Keratinocyte (primary cell): Measurements from ENCODE around the gene PPP1R37. TPM values are rescaled to one million over a fixed set of nuclear protein-coding genes. Genes with fewer than 3 reads are reported as not detected.

Experiments used
- DNase-seq: peaks from one replicate; pipeline ENCODE4 v3.0.0-alpha.2; 2011; ENCODE audit warnings: low read depth, missing footprints, low spot score
- FAIRE-seq: peaks from 2 replicates; lab custom pipeline; 2011; peaks lifted over from hg19 to GRCh38; lab: Jason Lieb, UNC
- H2AFZ ChIP-seq: 2 replicates; pipeline ENCODE4 v1.6.0; 2012; ENCODE audit warnings: low read length, control low read depth, inconsistent platforms; ENCODE audit not compliant: control insufficient read depth
- H3K27ac ChIP-seq: 2 replicates; pipeline ENCODE4 v1.5.1; 2011; ENCODE audit warnings: low read length; ENCODE audit not compliant: control insufficient read depth, insufficient read depth
- H3K27me3 ChIP-seq: 3 replicates; pipeline ENCODE4 v1.6.0; 2011; ENCODE audit warnings: low read length; ENCODE audit not compliant: control insufficient read depth, insufficient read depth; ENCODE audit errors: extremely low read depth
- H3K36me3 ChIP-seq, 2 experiments: 2 replicates in 1 of 2; 3 replicates in 1 of 2; pipeline ENCODE4 v1.5.1; 2011; ENCODE audit warnings: low read length in 2 of 2, mild to moderate bottlenecking in 1 of 2; ENCODE audit not compliant: control insufficient read depth in 2 of 2, insufficient read depth in 2 of 2; ENCODE audit errors: extremely low read depth in 1 of 2
- H3K4me1 ChIP-seq: 3 replicates; pipeline ENCODE4 v1.5.1; 2011; ENCODE audit warnings: low read length; ENCODE audit not compliant: control insufficient read depth, insufficient read depth; ENCODE audit errors: extremely low read depth
- H3K4me2 ChIP-seq: 3 replicates; pipeline ENCODE4 v1.6.0; 2011; ENCODE audit warnings: low read depth, low read length; ENCODE audit not compliant: control insufficient read depth, insufficient read depth; ENCODE audit errors: extremely low read depth
- H3K4me3 ChIP-seq, 3 experiments: fragments of 200-600 bp in 1 of 3; sonication (generic) in 1 of 3; 2 replicates in 2 of 3; 3 replicates in 1 of 3; pipeline ENCODE4 v1.5.1; 2011 to 2016; ENCODE audit warnings: low read length in 3 of 3, mild to moderate bottlenecking in 3 of 3, control low read depth in 2 of 3, inconsistent platforms in 1 of 3, low read depth in 1 of 3, mixed read lengths in 1 of 3, mixed run types in 1 of 3, moderate library complexity in 1 of 3; ENCODE audit not compliant: control insufficient read depth in 2 of 3, insufficient read depth in 2 of 3; ENCODE audit errors: extremely low read depth in 1 of 3
- H3K79me2 ChIP-seq: 2 replicates; pipeline ENCODE4 v1.6.0; 2012; ENCODE audit warnings: low read length; ENCODE audit not compliant: control insufficient read depth, insufficient read depth
- H3K9ac ChIP-seq: 3 replicates; pipeline ENCODE4 v1.6.0; 2011; ENCODE audit warnings: low read length; ENCODE audit not compliant: control insufficient read depth, insufficient read depth; ENCODE audit errors: extremely low read depth
- H3K9me1 ChIP-seq: 3 replicates; pipeline ENCODE4 v1.6.0; 2011; ENCODE audit warnings: low read length; ENCODE audit not compliant: control insufficient read depth, insufficient read depth; ENCODE audit errors: extremely low read depth
- H3K9me3 ChIP-seq: 2 replicates; pipeline ENCODE4 v1.5.1; 2012; ENCODE audit warnings: low read depth, low read length; ENCODE audit not compliant: control insufficient read depth
- H4K20me1 ChIP-seq: 3 replicates; pipeline ENCODE4 v1.6.0; 2011; ENCODE audit warnings: low read length; ENCODE audit not compliant: control insufficient read depth, insufficient read depth; ENCODE audit errors: extremely low read depth
- EZH2 ChIP-seq: IDR thresholded peaks from one replicate; pipeline ENCODE4 v1.6.1; 2012; ENCODE audit warnings: inconsistent platforms, mild to moderate bottlenecking, low read length, moderate library complexity
- dilution Hi-C: fragments of 300-500 bp; cut with MboI; formaldehyde crosslinking; loops from one replicate; pipeline ENCODE4 v1.7.0; 2020; ENCODE audit warnings: low sequenced_read_pairs; ENCODE audit not compliant: extremely low pct_ligation_motif_present
- polyA plus RNA-seq, 5 experiments: library from polyadenylated mRNA; depleted of rRNA in 3 of 5; stranded (reverse) in 3 of 5; stranded (forward) in 1 of 5; unstranded in 1 of 5; fragments of >200 nt; gene quantifications; 1 replicate in 1 of 5; 2 replicates in 3 of 5; 3 replicates in 1 of 5; pipeline versions ENCODE4 v1.2.1 to v1.2.3, GENCODE V29; 2011 to 2012; ENCODE audit warnings: missing spikeins in 2 of 5, low read depth in 1 of 5, low replicate concordance in 1 of 5
- TF ChIP-seq, protein P1 (sequence below), 3 experiments: IDR thresholded peaks in 1 of 3; conservative IDR thresholded peaks in 1 of 3; optimal IDR thresholded peaks in 1 of 3; 2 replicates in 2 of 3; 3 replicates in 1 of 3; pipeline versions ENCODE3 to v1.5.1; 2011; ENCODE audit warnings: low read length in 3 of 3, mild to moderate bottlenecking in 3 of 3, moderate library complexity in 2 of 3, control low read depth in 1 of 3, inconsistent platforms in 1 of 3; ENCODE audit not compliant: insufficient read depth in 2 of 3; ENCODE audit errors: extremely low read depth in 1 of 3

Gene PPP1R37
- polyA plus RNA-seq, 1 donor (not counting 4 experiments of a cell fraction or from before 2014, with no cell fraction given): 8.6 TPM

DNA sequence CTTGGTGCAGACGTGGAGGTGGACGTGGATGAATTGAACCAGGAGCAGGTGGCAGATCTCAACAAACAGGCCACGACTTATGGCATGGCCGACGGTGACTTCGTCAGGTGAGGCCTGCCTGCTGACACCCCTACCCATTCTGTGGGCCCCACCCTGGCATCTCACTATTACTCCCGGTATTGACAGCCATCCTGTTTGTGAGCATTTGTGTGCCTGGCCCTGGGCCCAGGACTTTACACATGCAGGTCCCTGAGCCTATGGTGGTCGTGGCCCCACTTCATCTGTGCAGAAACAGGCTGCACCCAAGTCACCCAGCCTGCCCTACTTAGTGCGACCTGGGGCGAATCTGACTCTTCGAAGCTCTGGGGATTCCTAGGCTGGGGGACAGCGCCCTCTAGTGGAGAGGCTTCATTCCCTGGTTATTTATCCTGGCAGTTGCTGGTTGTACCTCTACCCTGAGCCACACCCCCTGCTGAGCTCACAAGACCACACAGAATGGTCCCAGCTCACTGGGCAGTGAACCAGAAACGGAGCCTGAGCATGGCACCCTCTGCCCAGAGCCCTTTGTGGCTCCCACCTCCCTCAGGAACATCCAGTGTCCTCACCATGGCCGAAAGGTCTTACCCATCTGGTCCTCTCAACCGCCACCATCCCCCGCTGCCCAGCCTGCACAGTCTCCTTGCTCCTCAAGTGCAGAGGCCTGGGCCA lies 33.6 kb upstream of the PPP1R37 start:
- H3K9me1 ChIP-seq: no peaks in the 10 kb centered on the region
- no peak overlapping the region for H3K27ac ChIP-seq
- TF ChIP-seq, protein P1, sequence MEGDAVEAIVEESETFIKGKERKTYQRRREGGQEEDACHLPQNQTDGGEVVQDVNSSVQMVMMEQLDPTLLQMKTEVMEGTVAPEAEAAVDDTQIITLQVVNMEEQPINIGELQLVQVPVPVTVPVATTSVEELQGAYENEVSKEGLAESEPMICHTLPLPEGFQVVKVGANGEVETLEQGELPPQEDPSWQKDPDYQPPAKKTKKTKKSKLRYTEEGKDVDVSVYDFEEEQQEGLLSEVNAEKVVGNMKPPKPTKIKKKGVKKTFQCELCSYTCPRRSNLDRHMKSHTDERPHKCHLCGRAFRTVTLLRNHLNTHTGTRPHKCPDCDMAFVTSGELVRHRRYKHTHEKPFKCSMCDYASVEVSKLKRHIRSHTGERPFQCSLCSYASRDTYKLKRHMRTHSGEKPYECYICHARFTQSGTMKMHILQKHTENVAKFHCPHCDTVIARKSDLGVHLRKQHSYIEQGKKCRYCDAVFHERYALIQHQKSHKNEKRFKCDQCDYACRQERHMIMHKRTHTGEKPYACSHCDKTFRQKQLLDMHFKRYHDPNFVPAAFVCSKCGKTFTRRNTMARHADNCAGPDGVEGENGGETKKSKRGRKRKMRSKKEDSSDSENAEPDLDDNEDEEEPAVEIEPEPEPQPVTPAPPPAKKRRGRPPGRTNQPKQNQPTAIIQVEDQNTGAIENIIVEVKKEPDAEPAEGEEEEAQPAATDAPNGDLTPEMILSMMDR (optimal IDR thresholded peaks at IDR 0.05 in 1 of 3, IDR thresholded peaks at IDR 0.05 in 1 of 3, conservative IDR thresholded peaks at IDR 0.05 in 1 of 3; ENCODE audit: extremely low read depth in 1 of 3, insufficient read depth in 2 of 3, low read length in 3 of 3): peak; percentile 90 to 96 (median 93)
- TF ChIP-seq EZH2: no peak
- H2AFZ ChIP-seq: no peak overlapping the region
- H3K27me3 ChIP-seq: no peaks in the 10 kb centered on the region
- no peaks in the 10 kb centered on the region for H3K79me2 ChIP-seq
- H4K20me1 ChIP-seq: peaks cover 11% of the 10 kb centered on the region
- FAIRE-seq (peak; percentile 85), DNase-seq (no peak)
- no peaks in the 10 kb centered on the region for H3K4me1 ChIP-seq
- no peak overlapping the region for H3K9ac ChIP-seq
- dilution Hi-C loops: no loop called here
- peaks cover 48 to 49% of the 10 kb centered on the region in 2 experiments for H3K36me3 ChIP-seq
- no peak overlapping the region for H3K4me2 ChIP-seq
- no peak overlapping the region for H3K4me3 ChIP-seq
- H3K9me3 ChIP-seq: no peaks in the 10 kb centered on the region

DNA sequence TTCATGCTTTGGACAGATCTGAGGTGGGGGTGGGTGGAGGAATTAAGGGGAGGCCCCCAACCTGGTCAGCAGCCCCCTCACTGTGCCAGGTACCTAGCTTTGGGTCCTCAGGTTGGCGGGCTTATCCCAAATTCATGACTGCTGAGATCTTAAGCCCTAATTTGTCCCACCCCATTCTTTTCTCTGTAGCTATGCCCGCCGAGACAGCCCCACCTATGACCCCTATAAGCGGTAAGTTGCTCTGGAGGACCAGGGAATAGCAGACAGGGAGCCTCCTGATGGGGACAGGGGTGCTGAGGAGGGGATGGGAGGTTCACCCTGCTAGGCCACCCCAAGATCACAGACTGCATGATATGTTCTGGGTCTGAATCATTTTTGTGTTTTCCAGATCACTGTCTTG lies 31.0 kb upstream of the PPP1R37 start:
- Histone ChIP-seq H3K27me3 (no peaks in the 10 kb centered on the region), H3K4me3 (no peak overlapping the region), H3K27ac (no peak overlapping the region), H3K9me1 (no peaks in the 10 kb centered on the region), H3K4me2 (no peak overlapping the region), H2AFZ (no peak overlapping the region), H4K20me1 (peaks cover 11% of the 10 kb centered on the region), H3K79me2 (peaks cover 2% of the 10 kb centered on the region), H3K9ac (no peak overlapping the region), H3K36me3 (peaks cover 48 to 49% of the 10 kb centered on the region in 2 experiments), H3K4me1 (no peaks in the 10 kb centered on the region), H3K9me3 (no peaks in the 10 kb centered on the region)
- dilution Hi-C loops: no loop called here
- FAIRE-seq (no peak), DNase-seq (no peak)
- no peak for TF ChIP-seq EZH2
- TF ChIP-seq, protein P1 (optimal IDR thresholded peaks at IDR 0.05 in 1 of 3, IDR thresholded peaks at IDR 0.05 in 1 of 3, conservative IDR thresholded peaks at IDR 0.05 in 1 of 3; ENCODE audit: extremely low read depth in 1 of 3, insufficient read depth in 2 of 3, low read length in 3 of 3): no peak
